Activated CD4-positive, alpha-beta T cell treated with anti-CD3 and anti-CD28 coated beads, Interleukin-2, Interleukin-6, amounts not matched to agents 100 ng/mL and 50 ng/mL, durations not matched to agents 16 hours and 8 hours (primary cell): ENCODE measurements around the gene TBC1D13.
"Not testable (repeated sequence)": the region's sequence is repeated elsewhere in the genome, so short reads cannot be mapped to it uniquely, and the experiment has no call there.

ENCODE experiments used
- DNase-seq: peaks from one replicate; pipeline ENCODE4 v3.0.0-alpha.2; 2020

The TBC1D13 gene

DNA sequence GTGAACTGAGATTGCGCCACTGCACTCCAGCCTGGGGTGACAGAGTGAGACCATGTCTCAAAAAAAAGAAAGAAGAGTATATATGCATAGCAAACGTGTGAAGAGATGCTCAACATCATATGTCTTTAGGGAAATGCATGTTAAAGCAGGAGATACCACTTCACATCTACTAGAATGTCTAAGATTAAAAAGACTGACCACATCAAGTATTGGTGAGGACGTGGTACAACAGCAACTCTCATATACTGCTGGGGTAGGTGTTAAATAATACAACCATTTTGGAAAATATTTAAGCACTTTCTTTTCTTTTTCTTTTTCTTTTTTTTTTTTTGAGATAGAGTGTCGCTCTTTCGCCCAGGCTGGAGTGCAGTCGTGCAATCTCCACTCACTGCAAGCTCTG is 1.6 kb upstream of the TBC1D13 start:
- no peak for DNase-seq

DNA sequence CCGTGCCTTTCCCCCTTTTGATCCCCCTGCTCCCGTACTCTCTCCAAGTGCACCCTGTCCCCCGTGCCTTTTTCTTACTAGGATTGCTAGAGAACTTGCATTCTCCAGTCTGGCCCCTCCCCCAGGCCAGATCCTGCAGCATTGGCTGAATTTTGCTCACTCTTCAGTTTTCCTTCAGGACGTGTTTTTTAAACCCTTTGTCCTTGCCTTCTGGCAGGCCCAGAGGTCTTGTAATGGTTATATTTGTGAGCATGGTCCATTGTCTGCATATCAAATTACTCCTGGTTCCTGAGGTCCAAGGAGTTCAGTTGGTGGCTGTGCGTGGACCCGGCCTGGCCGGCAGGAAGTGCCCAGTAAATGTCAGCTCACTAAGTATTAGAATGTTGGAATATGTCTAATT is 606 bp downstream of the TBC1D13 start:
- DNase-seq, result peak; percentile 9

DNA sequence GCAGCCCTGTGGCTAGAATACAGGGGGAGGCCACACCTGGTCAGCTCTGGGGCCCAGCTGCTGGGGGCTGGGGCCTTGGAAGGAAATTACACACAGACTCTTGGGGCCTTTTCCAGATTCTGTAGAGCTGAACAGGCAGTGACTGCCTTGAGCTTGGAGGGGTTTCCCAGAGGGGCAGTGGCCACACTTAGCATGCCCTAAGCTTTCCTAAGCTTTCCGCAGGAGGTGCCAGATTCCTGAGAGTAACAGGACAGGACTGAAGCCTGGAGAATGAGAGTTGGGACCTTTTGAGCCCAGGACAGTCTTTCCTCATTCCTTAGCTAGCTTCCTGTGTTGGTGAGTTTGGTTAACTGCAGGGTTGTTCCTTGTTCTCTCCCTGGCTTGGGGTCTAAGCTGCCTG is 1.4 kb downstream of the TBC1D13 start:
- no peak for DNase-seq

DNA sequence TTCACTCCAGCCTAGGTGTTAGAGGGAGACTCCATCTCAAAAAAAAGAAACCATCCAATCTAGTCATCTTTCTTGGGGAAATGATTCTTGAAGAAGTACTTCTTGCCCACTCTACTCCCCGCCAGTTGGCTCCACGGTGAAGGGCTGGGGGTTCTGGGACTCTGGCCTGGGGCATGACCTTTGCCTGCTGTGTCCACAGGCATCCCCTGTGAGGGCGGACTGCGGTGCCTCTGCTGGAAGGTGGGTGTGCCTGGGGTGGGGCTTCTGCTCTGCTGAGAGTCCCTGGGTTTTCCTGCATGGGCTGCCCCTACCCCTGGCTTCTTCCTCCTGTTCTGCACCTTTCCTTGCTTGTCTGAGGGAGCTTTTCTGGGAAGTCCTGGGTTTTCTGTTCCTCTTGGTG is 3.5 kb downstream of the TBC1D13 start:
- DNase-seq, result no peak

DNA sequence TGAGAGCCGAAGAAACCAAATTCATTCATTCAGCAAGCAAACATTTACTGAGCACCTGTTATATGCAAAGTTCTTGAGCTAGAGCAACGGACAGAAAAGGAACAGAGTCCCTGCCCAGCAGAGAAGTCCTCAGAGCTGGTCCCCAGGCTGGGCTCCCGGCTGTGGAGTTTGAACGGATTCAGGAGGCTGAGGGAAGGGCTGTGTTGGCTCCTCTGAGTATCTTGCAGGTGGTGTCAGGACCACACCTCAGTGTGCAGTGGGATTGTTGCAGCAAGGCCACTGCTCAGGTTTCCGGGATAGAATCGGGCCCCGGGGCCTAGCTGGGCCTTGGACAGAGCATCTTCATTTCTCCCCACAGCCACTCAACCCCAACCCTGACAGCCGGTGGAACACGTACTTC is 5.1 kb downstream of the TBC1D13 start:
- no peak for DNase-seq

DNA sequence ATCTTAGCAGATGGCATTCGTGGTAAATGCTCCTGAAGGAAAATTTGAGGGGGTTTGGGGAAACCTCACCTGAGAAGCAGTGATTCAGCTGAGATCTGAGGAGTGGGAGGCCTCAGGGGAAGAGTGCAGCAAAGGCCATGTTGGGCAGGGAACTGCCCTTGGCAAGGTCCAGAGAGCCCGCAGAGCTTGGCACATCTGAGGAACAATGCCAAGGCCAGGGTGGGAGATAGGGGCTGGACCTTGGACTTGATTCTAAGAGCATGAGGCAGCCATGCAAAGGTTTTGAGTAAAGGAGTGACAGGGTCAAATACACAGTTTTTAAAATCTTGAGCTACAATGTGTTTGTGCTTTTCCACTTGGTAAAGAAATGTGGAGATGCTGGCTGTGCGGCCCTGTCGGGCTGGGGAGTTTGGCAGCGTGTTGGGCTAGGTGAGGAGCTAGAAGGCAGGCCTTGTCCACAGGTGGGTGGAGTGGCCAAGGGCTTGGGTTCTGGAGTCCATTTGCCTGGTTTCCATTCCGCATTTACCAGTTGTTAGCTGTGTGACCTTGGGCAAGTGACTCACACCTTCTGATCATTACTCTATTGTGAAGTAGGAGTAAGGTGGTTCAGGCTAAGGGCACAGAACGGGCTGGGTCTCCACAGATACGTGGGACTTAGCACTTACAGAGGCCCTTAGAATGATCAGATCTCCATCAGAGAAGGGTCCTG is 6.1 kb downstream of the TBC1D13 start:
- no peak for DNase-seq

DNA sequence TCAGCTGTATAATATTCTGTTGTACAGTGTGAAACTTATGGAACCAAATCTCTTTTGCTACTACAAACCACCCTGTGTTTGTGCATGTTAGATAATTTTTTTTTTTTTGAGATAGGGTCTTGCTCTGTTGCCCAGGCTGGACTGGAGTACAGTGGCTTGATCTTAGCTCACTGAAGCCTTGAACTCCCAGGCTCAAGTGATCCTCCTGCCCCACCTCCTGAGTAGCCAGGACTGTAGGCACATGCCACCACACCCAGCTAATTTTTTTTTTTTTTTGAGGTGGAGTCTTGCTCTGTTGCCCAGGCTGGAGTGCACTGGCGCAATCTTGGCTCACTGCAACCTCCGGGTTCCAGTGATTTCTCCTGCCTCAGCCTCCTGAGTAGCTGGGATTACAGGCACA is 7.9 kb downstream of the TBC1D13 start:
- DNase-seq, result not testable (repeated sequence)

DNA sequence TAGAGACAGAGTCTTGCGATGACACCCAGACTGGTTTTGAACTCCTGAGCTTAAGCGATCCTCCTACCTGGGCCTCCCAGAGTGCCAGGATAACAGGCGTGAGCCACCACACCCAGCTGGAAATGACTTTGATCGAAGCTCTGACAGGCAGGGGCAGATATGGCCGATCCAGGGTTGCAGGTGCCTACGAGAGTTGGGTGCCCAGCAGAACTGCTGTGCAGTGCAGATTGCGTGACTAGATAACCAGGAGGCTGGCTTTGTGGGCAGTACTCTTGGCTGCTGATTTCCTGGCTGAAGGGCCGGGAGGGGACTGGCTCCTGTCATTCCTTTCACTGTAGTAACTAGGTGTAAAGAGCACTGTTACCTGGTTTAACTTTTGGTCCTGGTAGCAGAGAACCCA is 11.8 kb downstream of the TBC1D13 start:
- no peak for DNase-seq

DNA sequence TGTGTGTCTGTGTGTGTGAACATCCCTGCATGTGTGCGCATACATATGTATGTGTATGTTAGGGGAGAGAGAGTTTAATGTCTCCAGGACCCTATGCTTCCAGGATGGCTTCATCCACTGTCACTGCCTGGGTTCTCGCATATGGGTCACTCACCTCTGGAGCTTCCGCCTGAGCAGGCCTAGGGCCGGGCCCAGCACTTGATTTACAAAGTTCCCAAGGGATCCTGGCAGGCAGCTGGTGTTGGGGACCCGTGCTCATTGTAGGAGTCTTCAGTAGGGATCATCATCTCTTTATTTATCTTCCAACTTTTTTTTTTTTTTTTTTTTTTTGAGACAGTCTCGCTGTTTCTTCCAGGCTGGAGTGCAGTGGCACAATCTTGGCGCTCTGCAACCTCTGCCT is 13.0 kb downstream of the TBC1D13 start:
- no peak for DNase-seq

DNA sequence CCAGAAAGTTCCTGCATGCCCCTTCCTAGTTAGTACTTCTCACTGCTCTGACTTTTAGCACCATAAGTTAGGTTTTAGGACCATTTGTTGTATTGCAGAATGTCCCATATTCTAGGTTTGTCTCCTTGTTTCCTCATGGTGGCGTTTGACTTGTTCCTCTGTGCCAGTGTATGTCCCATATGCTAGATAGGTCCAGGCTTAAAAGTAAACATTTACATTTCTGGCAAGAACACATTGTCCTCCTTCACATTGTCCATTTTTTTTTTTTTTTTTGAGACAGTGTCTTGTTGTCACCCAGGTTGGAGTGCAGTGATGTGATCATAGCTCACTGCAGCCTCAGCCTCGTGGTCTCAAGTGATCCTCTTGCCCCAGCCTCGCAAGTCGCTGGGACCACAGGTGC is 15.4 kb downstream of the TBC1D13 start:
- DNase-seq, result no peak

DNA sequence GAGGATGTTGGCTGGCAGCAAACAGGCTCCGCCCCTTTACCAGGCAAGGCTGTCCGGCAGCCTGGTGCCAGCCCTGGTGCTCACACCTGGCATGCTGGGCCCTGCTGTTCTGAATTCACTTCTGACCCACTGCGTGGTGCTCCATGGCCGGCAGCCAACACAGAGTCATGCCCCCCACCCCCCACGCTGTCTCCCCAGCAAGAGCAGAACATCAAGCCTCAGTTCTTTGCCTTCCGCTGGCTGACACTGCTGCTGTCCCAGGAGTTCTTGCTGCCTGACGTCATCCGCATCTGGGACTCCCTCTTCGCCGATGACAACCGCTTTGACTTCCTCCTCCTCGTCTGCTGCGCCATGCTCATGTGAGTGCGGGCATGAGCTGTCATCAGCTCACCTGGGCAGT is 18.6 kb downstream of the TBC1D13 start:
- no peak for DNase-seq

DNA sequence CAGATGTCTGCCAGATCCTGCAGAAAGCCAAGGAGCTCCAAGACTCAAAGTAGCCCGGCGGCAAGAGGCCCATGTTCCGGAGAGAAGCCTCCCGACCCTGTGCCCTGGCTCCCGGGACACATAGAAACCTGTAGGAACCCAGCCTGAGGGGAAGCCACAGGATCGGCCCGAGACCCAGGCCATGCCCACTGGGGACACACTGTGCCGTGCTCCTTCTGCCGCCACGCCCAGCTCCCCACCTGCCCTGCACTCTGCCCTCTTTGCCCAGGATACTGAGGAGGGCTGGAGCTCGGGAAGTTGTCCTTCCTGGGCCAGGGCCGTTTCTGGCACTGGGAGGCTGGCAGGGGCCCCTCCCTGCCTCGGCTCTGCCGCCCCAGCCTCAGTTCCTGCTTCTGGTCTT is 20.8 kb downstream of the TBC1D13 start:
- no peak for DNase-seq

DNA sequence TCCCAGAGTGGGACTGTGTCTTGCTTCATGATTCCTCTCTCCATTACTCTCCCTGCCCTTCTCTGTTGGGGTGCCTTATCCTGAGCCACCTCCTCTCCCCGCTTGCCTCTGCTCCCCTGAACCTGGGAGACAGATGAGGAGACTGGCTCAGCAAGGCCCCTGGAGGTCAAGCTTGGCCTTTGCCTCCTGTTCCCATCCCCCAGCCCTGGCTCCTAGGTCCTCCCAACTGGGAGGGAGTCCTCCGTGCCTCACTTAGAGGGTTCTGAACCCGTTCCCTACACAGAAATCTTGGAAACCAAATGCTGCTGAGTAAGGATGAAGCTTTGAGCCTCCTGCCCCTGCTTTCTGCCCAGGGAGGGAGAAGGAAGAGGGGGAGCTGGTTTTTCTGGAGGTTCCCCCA is 21.5 kb downstream of the TBC1D13 start:
- DNase-seq, result no peak

DNA sequence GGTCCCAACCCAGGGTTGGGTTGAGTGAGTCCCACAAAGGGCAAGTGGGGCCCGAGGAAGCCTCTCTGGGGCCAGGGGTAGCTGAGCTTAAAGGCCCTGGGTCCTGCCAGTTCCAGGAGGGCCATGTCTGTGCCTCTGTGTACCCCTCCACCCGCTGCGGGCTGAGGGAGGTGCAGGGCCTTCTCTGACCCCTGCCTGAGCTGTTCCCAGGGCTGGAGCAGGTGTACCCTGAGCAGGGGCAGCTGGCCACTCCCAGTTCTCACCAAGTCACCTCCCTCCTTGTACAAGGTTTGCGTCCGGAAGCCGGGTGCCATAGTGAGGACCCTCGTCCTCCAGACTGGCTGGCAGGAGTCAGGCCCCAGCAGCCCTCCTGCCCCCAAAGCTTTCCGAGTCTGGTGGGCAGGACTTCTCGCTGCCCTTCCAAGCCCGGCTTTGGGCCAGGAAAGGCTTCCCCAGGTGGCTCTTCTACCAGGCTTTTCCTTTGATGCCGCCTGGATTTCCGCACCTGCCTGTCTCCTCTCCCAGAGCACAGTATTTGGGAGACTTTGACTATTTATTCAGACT is 22.1 kb downstream of the TBC1D13 start:
- no peak for DNase-seq

DNA sequence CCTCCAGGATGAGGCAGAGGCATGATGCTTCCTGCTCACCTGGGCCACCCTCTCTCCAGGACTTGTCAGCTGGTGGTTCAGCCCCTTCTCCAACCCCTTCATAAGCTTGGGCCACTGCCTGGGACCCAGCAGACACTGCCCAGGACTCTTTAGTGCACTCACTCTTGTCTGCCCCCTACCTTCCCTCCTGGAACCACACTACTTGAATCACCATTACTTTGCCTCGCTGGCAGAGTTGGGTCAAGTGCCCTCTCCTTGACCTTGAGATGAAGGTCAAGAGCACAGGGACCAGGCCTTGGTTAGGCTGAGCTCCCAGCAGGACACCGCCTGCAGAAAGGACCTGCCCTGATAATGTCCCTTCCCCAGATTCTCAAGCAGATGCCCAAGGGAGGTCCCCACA is 22.8 kb downstream of the TBC1D13 start:
- DNase-seq, result no peak

DNA sequence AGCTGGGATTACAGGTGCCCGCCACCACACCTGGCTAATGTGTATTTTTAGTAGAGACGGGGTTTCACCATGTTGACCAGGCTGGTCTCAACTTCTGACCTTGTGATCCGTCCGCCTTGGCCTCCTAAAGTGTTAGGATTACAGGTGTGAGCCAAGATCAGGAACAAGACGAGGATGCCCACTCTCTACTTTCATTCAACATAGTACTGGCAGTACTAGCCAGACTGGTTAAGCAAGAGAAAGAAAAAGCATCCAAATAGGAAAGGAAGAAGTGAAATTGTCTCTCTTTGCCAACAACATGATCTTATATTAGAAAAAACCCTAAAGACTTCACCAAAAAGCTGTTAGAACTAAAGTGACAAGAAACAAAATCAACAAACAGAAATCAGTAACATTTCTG is 23.8 kb downstream of the TBC1D13 start:
- no peak for DNase-seq

DNA sequence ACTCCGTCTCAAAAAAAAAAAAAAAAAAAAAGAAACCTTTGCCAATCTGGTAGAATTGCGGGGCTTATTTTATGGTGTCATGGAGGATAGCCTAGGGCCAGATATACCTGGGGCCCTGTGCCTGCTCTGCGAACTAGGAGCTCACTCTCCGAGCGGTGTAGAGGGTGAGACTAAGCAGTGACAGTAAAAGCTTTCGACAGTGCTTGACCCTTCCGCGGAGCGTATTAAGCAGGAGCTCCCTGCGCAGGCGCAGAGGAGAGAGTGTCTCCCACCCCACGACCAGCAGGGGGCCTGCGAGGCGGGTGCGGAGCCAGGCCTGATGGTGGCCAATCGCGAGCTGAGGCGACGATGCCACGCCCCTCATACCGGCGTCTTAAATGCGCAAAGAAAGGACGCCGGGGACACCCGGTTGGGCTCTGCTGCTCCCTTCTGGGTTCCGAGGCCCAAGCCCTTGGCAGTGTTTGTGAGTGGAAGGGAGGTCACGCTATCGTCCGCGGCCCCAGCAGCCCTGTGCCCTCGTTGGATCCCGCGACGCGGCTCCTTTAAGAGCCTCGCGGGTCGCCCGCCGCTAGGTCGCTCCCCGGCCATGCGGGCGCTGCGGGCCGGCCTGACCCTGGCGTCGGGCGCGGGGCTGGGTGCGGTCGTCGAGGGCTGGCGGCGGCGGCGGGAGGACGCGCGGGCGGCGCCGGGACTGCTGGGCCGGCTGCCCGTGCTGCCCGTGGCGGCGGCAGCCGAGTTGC is 31.2 kb downstream of the TBC1D13 start, which contains the start of gene ENDOG:
ENDOG (plus strand) TSS at position 402 of the 740 bp plus-strand sequence; CDS start at position 587, 185 bp downstream.
- DNase-seq, result peak; percentile 99

DNA sequence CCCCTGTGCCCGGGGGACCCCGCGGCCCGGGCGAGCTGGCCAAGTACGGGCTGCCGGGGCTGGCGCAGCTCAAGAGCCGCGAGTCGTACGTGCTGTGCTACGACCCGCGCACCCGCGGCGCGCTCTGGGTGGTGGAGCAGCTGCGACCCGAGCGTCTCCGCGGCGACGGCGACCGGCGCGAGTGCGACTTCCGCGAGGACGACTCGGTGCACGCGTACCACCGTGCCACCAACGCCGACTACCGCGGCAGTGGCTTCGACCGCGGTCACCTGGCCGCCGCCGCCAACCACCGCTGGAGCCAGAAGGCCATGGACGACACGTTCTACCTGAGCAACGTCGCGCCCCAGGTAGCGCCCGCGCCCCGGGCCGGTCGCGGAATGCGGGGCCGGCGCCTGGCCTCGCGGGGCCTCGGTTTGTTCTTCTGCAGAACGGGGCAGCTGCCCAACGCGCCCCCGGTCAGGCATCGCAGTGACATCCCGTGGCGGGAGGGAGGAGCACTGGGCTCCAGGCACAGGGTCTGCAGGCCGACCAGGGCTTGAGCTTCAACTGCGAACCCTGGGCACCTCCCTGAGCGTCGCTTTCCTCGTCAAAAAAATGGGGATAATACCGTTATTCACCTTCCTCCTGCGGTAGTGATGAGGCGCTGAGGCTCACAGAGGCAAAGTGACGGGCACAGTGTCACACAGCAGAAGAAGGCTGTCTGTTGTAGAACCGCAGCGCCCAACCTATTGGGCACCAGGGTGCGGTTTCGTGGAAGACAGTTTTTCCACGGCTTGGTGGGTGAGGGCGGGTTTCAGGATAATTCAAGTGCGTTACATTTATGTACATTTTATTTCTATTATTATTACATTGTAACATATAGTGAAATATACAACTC is 32.0 kb downstream of the TBC1D13 start:
- DNase-seq, result peak; percentile 62

DNA sequence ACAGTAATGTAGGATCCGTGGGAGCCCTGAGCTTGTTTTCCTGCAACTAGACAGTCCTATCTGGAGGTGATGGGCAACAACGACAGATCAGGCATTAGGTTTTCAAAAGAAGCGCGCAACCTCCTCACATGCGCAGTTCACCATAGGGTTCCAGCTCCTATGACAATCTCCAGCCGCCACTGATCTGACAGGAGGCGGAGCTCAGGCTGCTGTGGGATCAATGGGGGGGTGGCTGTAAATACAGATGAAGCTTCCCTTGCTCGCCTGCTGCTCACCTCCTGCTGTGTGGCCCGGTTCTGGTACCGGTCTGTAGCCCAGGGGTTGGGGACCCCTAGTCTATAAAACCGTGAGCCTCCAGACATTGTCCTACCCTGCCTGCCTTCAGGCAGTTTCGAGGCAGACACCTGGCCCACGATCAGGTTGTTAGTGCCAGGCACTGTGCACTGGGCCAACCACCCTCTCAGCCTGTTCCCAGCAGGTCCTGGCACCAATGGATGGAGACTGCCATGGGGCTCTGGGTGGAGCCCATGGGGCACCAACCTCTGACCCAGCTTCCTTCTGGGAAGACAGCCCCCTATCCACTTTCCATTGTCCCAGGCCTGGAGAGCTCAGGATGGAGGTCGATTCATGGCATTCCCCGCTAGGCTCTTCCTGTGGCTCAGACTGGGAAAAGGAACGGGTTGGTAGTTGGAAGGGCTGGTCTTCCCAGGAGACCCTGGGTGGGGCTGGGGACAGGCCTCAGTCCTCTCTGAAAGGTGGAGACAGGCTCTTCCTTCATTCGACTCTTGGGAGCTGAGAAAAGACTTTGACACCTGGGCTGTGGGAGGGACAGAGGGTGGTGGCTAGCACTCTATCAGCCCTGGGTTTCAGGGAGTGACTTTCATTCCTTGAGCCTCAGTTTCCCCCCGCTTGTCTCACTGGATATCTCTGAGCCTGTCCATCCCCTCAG is 32.9 kb downstream of the TBC1D13 start:
- DNase-seq, result no peak

DNA sequence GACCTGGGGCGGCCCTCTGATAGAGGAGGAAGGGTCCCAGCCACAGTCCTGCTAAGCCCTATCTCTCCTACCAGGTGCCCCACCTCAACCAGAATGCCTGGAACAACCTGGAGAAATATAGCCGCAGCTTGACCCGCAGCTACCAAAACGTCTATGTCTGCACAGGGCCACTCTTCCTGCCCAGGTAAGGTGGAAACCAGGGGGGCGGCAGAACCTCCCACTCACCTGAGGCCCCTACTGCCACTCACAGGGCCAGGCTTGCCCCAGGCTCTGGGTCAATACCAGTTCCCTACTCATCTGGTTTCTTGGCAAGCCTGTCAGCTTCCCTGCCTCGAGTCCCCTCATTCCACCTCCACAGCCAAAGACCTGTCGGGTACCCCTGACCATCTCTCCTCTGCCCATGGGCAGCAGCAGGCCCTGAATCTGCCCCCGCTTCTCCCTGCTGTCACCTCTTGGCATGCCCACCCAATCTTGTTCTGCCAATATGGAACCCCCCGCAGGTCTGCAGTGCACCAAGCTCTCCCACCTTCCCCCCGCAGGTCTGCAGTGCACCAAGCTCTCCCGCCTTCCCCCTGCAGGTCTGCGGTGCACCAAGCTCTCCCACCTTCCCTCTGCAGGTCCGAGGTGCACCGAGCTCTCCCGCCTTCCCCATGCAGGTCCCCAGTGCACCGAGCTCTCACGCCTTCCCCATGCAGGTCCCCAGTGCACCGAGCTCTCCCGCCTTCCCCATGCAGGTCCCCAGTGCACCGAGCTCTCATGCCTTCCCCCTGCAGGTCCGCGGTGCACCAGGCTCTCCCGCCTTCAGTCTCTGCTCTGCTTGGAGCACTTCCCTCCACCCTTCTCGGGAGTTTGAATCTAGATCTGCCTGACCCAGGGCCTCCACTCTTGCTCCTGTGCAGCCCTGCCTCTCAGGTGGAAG is 33.9 kb downstream of the TBC1D13 start:
- DNase-seq, result no peak
